ENCODE measurements around the gene SMPD2.
"Not testable (repeated sequence)": the region's sequence is repeated elsewhere in the genome, so short reads cannot be mapped to it uniquely, and the experiment has no call there.

The SMPD2 gene

GRCh38 chr6:109456710-109457561, 16.4 kb downstream of the SMPD2 start:
- no peak for DNase-seq (ENCODE audit: low read depth in 1 of 2, low spot score in 1 of 2)
- in situ Hi-C loops (cut with HindIII; ENCODE audit: low pct_unique_long_range_greater_than_20kb, low sequenced_read_pairs), result no loop called here
- no peak for TF ChIP-seq JUND (IDR thresholded peaks at IDR 0.05; ENCODE audit: low read depth)

- in situ Hi-C loops (cut with HindIII; ENCODE audit: low pct_unique_long_range_greater_than_20kb, low sequenced_read_pairs), result no loop called here
- no peak for TF ChIP-seq JUND (IDR thresholded peaks at IDR 0.05; ENCODE audit: low read depth)
- DNase-seq (ENCODE audit: low read depth in 1 of 2, low spot score in 1 of 2), result no peak
Observed at GRCh38 chr6:109457562-109457996, 17.1 kb downstream of the SMPD2 start.

- TF ChIP-seq JUND (IDR thresholded peaks at IDR 0.05; ENCODE audit: low read depth), result no peak
- DNase-seq (ENCODE audit: low read depth in 1 of 2, low spot score in 1 of 2), result no peak
- in situ Hi-C loops (cut with HindIII; ENCODE audit: low pct_unique_long_range_greater_than_20kb, low sequenced_read_pairs), result no loop called here
Observed at GRCh38 chr6:109458774-109459531, 18.4 kb downstream of the SMPD2 start.

- in situ Hi-C loops (cut with HindIII; ENCODE audit: low pct_unique_long_range_greater_than_20kb, low sequenced_read_pairs), result no loop called here
- DNase-seq (ENCODE audit: low read depth in 1 of 2, low spot score in 1 of 2), result no peak
- TF ChIP-seq JUND (IDR thresholded peaks at IDR 0.05; ENCODE audit: low read depth), result no peak
Observed at GRCh38 chr6:109460161-109460829, 19.8 kb downstream of the SMPD2 start.

- in situ Hi-C loops (cut with HindIII; ENCODE audit: low pct_unique_long_range_greater_than_20kb, low sequenced_read_pairs), result not testable (repeated sequence)
Observed at GRCh38 chr6:109461205-109461604, 20.7 kb downstream of the SMPD2 start.

GRCh38 chr6:109461733-109462526, 21.4 kb downstream of the SMPD2 start:
- no peak for DNase-seq (ENCODE audit: low read depth in 1 of 2, low spot score in 1 of 2)
- TF ChIP-seq JUND (IDR thresholded peaks at IDR 0.05; ENCODE audit: low read depth), result no peak
- in situ Hi-C loops (cut with HindIII; ENCODE audit: low pct_unique_long_range_greater_than_20kb, low sequenced_read_pairs), result no loop called here

More at GRCh38 chr6:109461205-109461604, 20.7 kb downstream of the SMPD2 start:
- DNase-seq (ENCODE audit: low read depth in 1 of 2, low spot score in 1 of 2), result not testable (repeated sequence)

- DNase-seq (ENCODE audit: low read depth in 1 of 2, low spot score in 1 of 2), result no peak
- no peak for TF ChIP-seq JUND (IDR thresholded peaks at IDR 0.05; ENCODE audit: low read depth)
- in situ Hi-C loops (cut with HindIII; ENCODE audit: low pct_unique_long_range_greater_than_20kb, low sequenced_read_pairs), result no loop called here
Observed at GRCh38 chr6:109465772-109466171, 25.2 kb downstream of the SMPD2 start.

GRCh38 chr6:109466212-109466923, 25.8 kb downstream of the SMPD2 start:
- in situ Hi-C loops (cut with HindIII; ENCODE audit: low pct_unique_long_range_greater_than_20kb, low sequenced_read_pairs), result no loop called here
- no peak for TF ChIP-seq JUND (IDR thresholded peaks at IDR 0.05; ENCODE audit: low read depth)
- DNase-seq (ENCODE audit: low read depth in 1 of 2, low spot score in 1 of 2), result no peak

GRCh38 chr6:109467696-109468095, 27.2 kb downstream of the SMPD2 start:
- DNase-seq (ENCODE audit: low read depth in 1 of 2, low spot score in 1 of 2), result no peak
- in situ Hi-C loops (cut with HindIII; ENCODE audit: low pct_unique_long_range_greater_than_20kb, low sequenced_read_pairs), result no loop called here
- TF ChIP-seq JUND (IDR thresholded peaks at IDR 0.05; ENCODE audit: low read depth), result no peak

GRCh38 chr6:109469591-109470189, 29.2 kb downstream of the SMPD2 start:
- DNase-seq (ENCODE audit: low read depth in 1 of 2, low spot score in 1 of 2), result no peak
- TF ChIP-seq JUND (IDR thresholded peaks at IDR 0.05; ENCODE audit: low read depth), result no peak
- in situ Hi-C loops (cut with HindIII; ENCODE audit: low pct_unique_long_range_greater_than_20kb, low sequenced_read_pairs), result no loop called here

GRCh38 chr6:109471105-109471810, 30.7 kb downstream of the SMPD2 start:
- TF ChIP-seq JUND (IDR thresholded peaks at IDR 0.05; ENCODE audit: low read depth), result no peak
- no peak for DNase-seq (ENCODE audit: low read depth in 1 of 2, low spot score in 1 of 2)
- in situ Hi-C loops (cut with HindIII; ENCODE audit: low pct_unique_long_range_greater_than_20kb, low sequenced_read_pairs), result no loop called here
